ENCODE results near the gene UBE2E2. TPM values are rescaled to one million over a fixed set of nuclear protein-coding genes. Genes with fewer than 3 reads are reported as not detected.

The UBE2E2 gene
- total RNA-seq, 1 donor from 2014 or later, result 45.9 TPM

- ATAC-seq (no peak), DNase-seq (no peak)
- Histone ChIP-seq H3K9me3 (no peaks in the 10 kb centered on the region), H3K27ac (no peak overlapping the region), H3K4me1 (peaks cover 11% of the 10 kb centered on the region), H3K36me3 (no peaks in the 10 kb centered on the region), H3K27me3 (no peaks in the 10 kb centered on the region), H3K4me3 (no peak overlapping the region)
- TF ChIP-seq, protein P1, sequence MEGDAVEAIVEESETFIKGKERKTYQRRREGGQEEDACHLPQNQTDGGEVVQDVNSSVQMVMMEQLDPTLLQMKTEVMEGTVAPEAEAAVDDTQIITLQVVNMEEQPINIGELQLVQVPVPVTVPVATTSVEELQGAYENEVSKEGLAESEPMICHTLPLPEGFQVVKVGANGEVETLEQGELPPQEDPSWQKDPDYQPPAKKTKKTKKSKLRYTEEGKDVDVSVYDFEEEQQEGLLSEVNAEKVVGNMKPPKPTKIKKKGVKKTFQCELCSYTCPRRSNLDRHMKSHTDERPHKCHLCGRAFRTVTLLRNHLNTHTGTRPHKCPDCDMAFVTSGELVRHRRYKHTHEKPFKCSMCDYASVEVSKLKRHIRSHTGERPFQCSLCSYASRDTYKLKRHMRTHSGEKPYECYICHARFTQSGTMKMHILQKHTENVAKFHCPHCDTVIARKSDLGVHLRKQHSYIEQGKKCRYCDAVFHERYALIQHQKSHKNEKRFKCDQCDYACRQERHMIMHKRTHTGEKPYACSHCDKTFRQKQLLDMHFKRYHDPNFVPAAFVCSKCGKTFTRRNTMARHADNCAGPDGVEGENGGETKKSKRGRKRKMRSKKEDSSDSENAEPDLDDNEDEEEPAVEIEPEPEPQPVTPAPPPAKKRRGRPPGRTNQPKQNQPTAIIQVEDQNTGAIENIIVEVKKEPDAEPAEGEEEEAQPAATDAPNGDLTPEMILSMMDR (IDR thresholded peaks at IDR 0.05), result no peak
- intact Hi-C loops (cut with DNase I), result no loop called here
Measured at GRCh38 chr3:23236890-23237289, 33.8 kb downstream of the UBE2E2 start.

DNA sequence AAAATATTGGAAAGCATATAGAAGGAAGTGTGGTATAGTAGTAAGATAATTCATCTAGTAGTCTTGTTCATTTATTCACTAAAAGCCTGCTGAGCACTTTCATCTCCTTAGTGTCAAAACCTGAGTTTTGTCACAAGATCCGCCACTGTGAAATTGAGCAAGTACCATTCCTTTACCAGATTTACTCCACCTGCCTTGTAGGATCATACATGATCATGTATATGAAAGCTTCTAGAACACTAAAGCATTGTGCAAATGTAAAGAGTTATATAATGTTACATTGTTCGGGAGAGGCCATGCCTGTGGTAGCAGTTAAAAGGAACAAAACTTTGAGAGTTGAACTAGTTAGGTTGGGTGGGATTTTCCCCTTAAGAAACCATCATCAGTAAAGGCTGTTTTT is 35.0 kb downstream of the UBE2E2 start:
- no peak overlapping the region for H3K4me3 ChIP-seq
- H3K4me1 ChIP-seq, result peaks cover 11% of the 10 kb centered on the region
- H3K27me3 ChIP-seq, result no peaks in the 10 kb centered on the region
- ATAC-seq (no peak), DNase-seq (no peak)
- H3K9me3 ChIP-seq, result no peaks in the 10 kb centered on the region
- intact Hi-C loops (cut with DNase I), result no loop called here
- H3K27ac ChIP-seq, result no peak overlapping the region
- no peaks in the 10 kb centered on the region for H3K36me3 ChIP-seq
- TF ChIP-seq, protein P1 (IDR thresholded peaks at IDR 0.05), result no peak

- intact Hi-C loops (cut with DNase I), result no loop called here
- ATAC-seq, result no peak
- no peak for DNase-seq
- Histone ChIP-seq H3K27ac (no peak overlapping the region), H3K9me3 (no peaks in the 10 kb centered on the region), H3K4me3 (no peak overlapping the region), H3K36me3 (no peaks in the 10 kb centered on the region), H3K4me1 (peaks cover 11% of the 10 kb centered on the region), H3K27me3 (no peaks in the 10 kb centered on the region)
- TF ChIP-seq, protein P1 (IDR thresholded peaks at IDR 0.05), result no peak
Measured at GRCh38 chr3:23238578-23238977, 35.5 kb downstream of the UBE2E2 start.

DNA sequence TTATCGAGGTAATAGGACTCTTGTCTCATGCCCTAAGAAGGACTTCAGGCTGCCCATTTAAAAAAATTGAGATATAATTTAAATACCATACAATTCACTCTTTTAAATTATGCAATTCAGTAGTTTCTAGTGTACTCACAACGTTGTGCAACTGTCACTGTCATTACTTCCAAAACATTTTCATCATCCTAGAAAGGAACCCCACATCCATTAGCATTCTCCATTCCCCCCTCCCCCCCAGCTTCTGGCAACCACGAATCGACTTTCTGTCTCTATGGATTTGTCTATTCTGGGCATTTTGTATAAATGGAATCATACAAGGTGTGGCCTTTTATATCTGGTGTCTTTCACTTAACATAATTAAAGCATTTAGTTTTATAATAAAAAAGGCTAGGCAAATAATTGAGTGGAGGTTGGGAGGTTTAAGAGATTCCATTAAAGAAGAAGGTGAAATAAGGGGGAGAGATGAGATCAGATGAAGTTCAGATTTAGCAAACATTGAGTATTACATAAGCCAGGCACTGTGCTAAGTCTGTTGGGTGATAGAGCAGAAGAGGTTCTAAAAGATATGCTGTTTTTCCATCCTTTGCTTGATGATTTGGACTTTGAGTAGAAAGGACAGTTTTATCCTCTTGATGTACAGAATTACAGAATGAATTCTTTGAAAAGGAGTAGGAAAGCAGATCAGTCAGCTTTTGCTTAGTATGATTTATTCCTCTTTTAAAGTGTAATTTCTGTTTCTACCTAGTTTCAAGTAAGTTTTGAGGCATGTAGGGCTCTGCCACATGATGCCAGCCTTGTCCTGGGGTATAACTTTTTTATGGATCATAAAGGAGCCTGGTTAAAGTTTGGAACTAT is 36.3 kb downstream of the UBE2E2 start:
- Histone ChIP-seq H3K27ac (no peak overlapping the region), H3K4me3 (no peak overlapping the region), H3K4me1 (peaks cover 11% of the 10 kb centered on the region), H3K27me3 (no peaks in the 10 kb centered on the region), H3K9me3 (no peaks in the 10 kb centered on the region), H3K36me3 (no peaks in the 10 kb centered on the region)
- TF ChIP-seq, protein P1 (IDR thresholded peaks at IDR 0.05), result no peak
- intact Hi-C loops (cut with DNase I), result no loop called here
- ATAC-seq (no peak), DNase-seq (no peak)

DNA sequence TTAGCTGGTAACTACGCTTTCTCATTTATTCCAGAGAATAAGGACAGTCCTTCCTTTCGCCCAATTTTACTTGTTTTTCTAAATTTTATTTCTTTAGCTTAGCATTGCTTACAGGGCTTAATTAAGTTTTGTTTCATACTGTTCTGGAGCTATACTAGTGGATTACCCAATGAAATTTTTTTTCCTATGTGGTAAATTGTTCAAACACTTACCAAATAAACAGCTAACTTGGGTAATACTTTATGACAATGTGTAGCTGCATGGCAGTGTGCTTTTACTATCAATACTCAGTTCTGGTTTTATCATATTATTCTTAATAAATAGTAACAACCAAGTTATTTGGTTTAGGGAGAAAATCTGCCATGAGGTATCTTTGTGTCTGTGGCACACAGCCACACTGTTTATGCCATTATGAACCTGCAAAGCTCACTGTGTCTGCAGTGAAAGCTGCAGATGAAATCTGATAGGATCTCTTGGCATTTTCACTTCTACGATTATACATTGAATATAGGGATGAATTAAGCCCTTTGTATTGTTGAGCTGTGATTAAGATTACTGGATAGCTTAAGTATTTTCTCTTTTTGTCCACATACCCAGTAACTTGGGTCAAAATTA is 37.2 kb downstream of the UBE2E2 start:
- no peak for DNase-seq
- Histone ChIP-seq H3K27ac (no peak overlapping the region), H3K4me3 (no peak overlapping the region), H3K36me3 (no peaks in the 10 kb centered on the region), H3K27me3 (no peaks in the 10 kb centered on the region), H3K4me1 (peaks cover 11% of the 10 kb centered on the region), H3K9me3 (no peaks in the 10 kb centered on the region)
- TF ChIP-seq, protein P1 (IDR thresholded peaks at IDR 0.05), result no peak
- no peak for ATAC-seq
- intact Hi-C loops (cut with DNase I), result no loop called here

Measured in upper lobe of right lung (tissue), 1 donor.